H7 (cell line): ENCODE measurements around the gene ZNF774. TPM values are rescaled to one million over a fixed set of nuclear protein-coding genes. Genes with fewer than 3 reads are reported as not detected.
"Not testable (repeated sequence)": the region's sequence is repeated elsewhere in the genome, so short reads cannot be mapped to it uniquely, and the experiment has no call there.

Experiments used
- DNase-seq: peaks from one replicate; pipeline ENCODE4 v3.0.0; 2012
- H3K27me3 ChIP-seq: 2 replicates; pipeline ENCODE4 v1.6.0; 2011; ENCODE audit warnings: mild to moderate bottlenecking, low read length; ENCODE audit not compliant: control insufficient read depth, insufficient read depth
- H3K36me3 ChIP-seq: replicated peaks from 2 replicates; pipeline ENCODE4 v1.5.1; 2011; ENCODE audit warnings: low read length; ENCODE audit not compliant: control insufficient read depth, insufficient read depth
- H3K4me3 ChIP-seq: 2 replicates; pipeline ENCODE4 v1.5.1; 2011; ENCODE audit warnings: low read depth, mild to moderate bottlenecking, control low read depth, low read length, moderate library complexity; ENCODE audit not compliant: insufficient read depth
- total RNA-seq: library from RNA; depleted of rRNA; stranded (reverse); fragments of >200 nt; shearing (Covaris generic); gene quantifications from 2 replicates; pipeline ENCODE4 v1.2.3, GENCODE V29; 2014

Gene ZNF774
- total RNA-seq, 1 experiment from 2014 or later: 0.73 TPM

GRCh38 chr15:90393040-90393439, 41.0 kb downstream of the ZNF774 start:
- H3K27me3 ChIP-seq: no peaks in the 10 kb centered on the region
- no peak for DNase-seq
- H3K4me3 ChIP-seq: no peak overlapping the region
- no peaks in the 10 kb centered on the region; the same call in none of the 2 replicates for H3K36me3 ChIP-seq

DNA sequence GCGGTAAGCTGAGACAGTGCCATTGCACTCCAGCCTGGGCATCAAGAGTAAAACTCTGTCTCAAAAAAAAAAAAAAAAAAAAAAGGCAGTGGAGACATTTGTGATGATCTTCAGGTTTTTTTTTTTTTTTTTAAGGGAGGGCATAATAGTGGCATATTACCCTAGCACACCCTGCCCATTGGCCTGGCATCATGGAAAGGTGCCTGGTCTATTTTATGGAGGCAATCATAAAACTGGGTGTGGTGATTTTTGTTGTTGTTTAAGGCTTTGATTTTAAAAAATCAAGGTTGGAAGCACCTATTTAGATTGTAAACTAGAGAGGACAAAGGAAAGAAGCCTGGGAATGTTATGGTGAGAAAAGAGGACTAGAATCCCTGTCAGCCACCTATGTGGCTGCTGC, 42.0 kb downstream of the ZNF774 start:
- DNase-seq: no peak
- Histone ChIP-seq H3K36me3 (no peaks in the 10 kb centered on the region; the same call in none of the 2 replicates), H3K27me3 (no peaks in the 10 kb centered on the region), H3K4me3 (no peak overlapping the region)

DNA sequence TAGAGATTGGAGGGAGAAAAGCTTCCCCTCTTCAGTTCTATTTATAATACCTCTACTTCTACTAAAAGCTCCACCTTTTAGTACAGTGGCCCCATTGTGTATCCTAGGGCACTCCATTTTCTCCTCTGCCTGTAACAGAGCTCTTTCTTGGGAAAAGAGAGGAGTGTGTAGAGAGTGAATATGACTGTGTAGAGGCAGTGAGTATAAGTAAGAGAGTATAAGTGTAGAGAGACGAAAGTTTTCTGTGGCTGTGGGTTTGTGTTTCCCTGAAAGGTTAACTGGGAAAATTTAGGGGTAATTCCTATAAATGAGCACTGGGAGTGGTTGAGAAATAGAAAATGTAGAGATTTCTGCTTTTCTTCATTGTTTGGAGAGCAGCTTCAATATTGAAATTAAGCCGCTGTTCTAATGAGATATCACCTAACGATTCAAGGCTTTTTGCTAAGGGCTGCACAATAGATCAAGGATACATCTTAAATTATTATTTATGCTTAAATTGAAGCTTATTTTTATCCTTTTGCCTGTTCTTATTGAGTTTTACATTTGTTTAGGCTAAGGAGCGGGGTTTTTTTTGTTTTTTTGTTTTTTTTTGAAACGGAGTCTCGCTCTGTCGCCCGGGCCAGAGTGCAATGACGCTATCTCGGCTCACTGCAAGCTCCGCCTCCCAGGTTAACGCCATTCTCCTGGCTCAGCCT, 42.8 kb downstream of the ZNF774 start:
- Histone ChIP-seq H3K36me3 (no peaks in the 10 kb centered on the region; the same call in none of the 2 replicates), H3K4me3 (no peak overlapping the region), H3K27me3 (no peaks in the 10 kb centered on the region)
- DNase-seq: no peak

GRCh38 chr15:90396321-90396720, 44.2 kb downstream of the ZNF774 start:
- Histone ChIP-seq H3K36me3 (no peaks in the 10 kb centered on the region), H3K27me3 (no peaks in the 10 kb centered on the region), H3K4me3 (no peak overlapping the region)
- no peak for DNase-seq

- no peaks in the 10 kb centered on the region for H3K27me3 ChIP-seq
- no peak overlapping the region for H3K4me3 ChIP-seq
- DNase-seq: no peak
Measured at GRCh38 chr15:90400005-90400758, 48.1 kb downstream of the ZNF774 start.

DNA sequence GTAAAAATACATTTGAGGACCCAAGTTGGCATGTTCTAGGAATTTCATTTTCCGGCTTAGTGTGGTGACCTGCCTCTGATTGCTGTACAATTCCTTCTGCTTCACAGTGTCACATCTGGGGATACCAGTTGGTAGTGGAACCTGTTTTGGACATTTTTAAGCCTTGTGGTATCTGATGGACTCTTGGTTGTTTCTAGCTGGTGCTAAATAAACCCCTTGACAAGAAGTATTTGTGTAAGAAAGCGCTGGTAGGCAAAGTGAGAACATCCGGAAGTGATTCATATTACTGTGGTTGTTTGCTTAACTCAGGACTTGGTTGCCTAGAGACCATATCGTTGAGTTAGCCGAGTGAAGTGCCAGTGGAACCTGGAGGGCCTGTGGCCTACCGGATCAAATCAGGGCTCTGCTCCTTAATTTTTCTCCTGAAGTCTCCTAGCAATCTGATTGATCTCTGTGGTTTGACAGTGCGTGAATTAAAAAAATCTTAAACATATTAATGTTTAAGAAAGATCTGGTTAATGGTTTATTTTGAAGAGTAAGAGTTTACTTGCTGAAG, 48.8 kb downstream of the ZNF774 start:
- no peaks in the 10 kb centered on the region for H3K36me3 ChIP-seq
- no peaks in the 10 kb centered on the region for H3K27me3 ChIP-seq
- DNase-seq: peak; percentile 58
- no peak overlapping the region for H3K4me3 ChIP-seq

More at GRCh38 chr15:90400005-90400758, 48.1 kb downstream of the ZNF774 start:
- H3K36me3 ChIP-seq: no peaks in the 10 kb centered on the region

GRCh38 chr15:90401495-90401894, 49.4 kb downstream of the ZNF774 start:
- no peaks in the 10 kb centered on the region for H3K36me3 ChIP-seq
- H3K4me3 ChIP-seq: no peak overlapping the region

DNA sequence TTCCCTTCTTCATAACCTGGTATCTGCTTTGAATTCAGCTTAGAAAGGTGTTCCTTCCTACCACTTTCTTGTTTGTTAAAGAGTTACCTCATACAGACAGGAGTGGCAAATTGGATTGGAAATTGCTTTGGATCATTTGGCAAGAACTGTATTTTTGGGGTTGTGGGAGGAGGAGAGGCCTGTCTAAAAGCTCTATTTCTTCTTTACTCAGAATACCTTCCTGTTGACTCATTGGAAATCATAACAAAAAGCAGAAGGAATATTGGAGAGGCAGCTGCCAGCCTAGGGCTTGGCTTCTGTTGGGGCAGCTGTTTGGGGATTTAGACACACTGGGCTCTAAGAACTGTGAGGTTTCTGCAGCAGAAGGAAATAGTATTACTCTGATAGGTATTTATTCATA, 50.1 kb downstream of the ZNF774 start:
- no peak overlapping the region for H3K4me3 ChIP-seq
- DNase-seq: no peak
- H3K36me3 ChIP-seq: no peaks in the 10 kb centered on the region
- no peaks in the 10 kb centered on the region for H3K27me3 ChIP-seq

More at GRCh38 chr15:90401495-90401894, 49.4 kb downstream of the ZNF774 start:
- no peaks in the 10 kb centered on the region for H3K27me3 ChIP-seq
- DNase-seq: no peak

GRCh38 chr15:90402767-90403166, 50.7 kb downstream of the ZNF774 start:
- DNase-seq: no peak
- no peaks in the 10 kb centered on the region for H3K36me3 ChIP-seq
- H3K27me3 ChIP-seq: no peaks in the 10 kb centered on the region
- H3K4me3 ChIP-seq: no peak overlapping the region

DNA sequence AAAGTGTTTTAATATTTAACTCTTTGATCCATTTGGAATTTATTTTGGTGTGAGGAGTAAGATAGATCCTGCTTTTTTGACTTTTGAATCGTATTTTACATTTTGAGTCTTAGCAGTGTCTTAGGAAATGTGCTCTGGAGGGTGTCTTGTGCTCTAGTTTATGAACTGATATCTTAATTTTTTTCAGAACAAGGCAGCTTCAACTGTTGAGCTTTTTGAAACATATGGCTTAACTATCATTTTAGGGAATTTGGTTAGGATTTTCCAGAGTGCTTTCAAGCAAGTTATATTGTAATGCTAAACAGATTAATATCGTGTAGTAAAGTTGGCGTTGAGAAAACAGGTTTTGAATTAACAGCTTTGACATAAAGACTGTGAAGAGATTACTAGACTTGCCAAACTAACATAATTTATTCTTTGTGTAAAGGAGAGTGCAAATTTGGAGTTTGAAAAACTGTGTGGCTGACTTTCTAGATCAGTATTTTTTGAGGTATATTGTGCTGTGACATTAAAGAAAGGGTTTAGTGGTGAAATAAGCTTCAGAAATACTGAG, 53.0 kb downstream of the ZNF774 start:
- H3K36me3 ChIP-seq: no peaks in the 10 kb centered on the region
- no peak overlapping the region for H3K4me3 ChIP-seq
- H3K27me3 ChIP-seq: no peaks in the 10 kb centered on the region
- no peak for DNase-seq

DNA sequence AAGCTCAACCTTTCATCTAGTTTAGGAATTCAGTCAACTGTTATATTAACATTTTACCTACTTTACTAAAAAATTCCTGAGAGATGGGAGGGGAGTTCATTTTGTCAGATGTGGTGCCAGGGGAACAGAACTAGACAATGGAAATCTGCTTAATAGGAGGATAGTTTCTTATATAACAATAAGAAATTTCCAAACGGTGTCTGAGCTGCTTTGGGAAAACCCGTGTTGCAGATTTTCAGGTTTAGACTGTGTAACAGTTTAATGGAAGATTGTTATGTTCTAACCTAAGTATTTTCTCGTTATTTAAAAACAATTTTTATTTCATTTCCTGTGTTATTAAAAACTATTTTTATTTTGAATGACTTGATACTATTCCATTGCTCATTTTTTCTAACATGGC, 55.3 kb downstream of the ZNF774 start:
- no peak for DNase-seq
- H3K36me3 ChIP-seq: no peaks in the 10 kb centered on the region
- H3K27me3 ChIP-seq: no peaks in the 10 kb centered on the region
- no peak overlapping the region for H3K4me3 ChIP-seq

- DNase-seq: no peak
- Histone ChIP-seq H3K4me3 (no peak overlapping the region), H3K27me3 (no peaks in the 10 kb centered on the region), H3K36me3 (no peaks in the 10 kb centered on the region)
Measured at GRCh38 chr15:90407871-90408317, 55.8 kb downstream of the ZNF774 start.

GRCh38 chr15:90408657-90409056, 56.6 kb downstream of the ZNF774 start:
- DNase-seq: no peak
- no peak overlapping the region for H3K4me3 ChIP-seq
- no peaks in the 10 kb centered on the region for H3K27me3 ChIP-seq

GRCh38 chr15:90409587-90409986, 57.5 kb downstream of the ZNF774 start:
- H3K36me3 ChIP-seq, H3K4me3 ChIP-seq, DNase-seq, H3K27me3 ChIP-seq: not testable (repeated sequence)

More at GRCh38 chr15:90408657-90409056, 56.6 kb downstream of the ZNF774 start:
- H3K36me3 ChIP-seq: no peaks in the 10 kb centered on the region
